ENCODE data around the gene MC1R. TPM values are rescaled to one million over a fixed set of nuclear protein-coding genes. Genes with fewer than 3 reads are reported as not detected.

MC1R gene
- total and polyA plus RNA-seq, 2 experiments from 2014 or later, result 0.74 to 4.3 TPM

DNA sequence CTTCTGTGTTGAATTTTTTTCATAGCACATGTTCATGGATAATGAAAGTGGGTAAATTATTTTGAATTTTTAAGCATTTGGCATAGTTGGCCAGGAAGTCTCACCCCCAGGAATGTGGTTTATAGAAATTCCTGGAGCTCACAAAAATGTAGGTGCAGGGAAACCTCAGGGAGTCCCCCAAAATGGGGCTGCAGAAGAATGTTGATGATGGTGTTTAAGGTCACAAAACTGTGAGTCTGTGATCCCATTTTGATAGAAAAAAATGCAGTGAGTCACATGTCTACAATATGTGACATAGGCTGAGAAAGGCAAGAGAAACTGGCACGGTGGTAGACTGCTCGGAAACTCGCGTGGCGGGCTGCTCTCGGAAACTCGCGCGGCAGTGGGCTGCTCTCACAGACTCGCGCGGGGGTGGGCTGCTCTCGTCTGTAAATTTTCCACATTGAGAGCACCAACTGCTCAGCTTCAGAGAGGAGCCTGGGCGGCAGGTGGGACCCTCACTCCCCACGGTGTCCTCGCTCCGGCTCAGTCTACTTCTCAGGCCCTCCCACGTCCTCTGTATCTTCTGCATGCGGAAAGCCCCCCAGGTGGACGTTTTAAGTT is 18.7 kb upstream of the MC1R start (continued):
- TF ChIP-seq ZNF114 (CRISPR knock-in tag; IDR thresholded peaks at IDR 0.05), result no peak
- no peak for TF ChIP-seq JUNB (IDR thresholded peaks at IDR 0.05; ENCODE audit: unreplicated experiment)
- no peak for TF ChIP-seq REST (IDR thresholded peaks at IDR 0.05; ENCODE audit: unreplicated experiment)
- no peak for TF ChIP-seq ZNF331 (CRISPR knock-in tag; IDR thresholded peaks at IDR 0.05; ENCODE audit: low read depth)
- no peak for TF ChIP-seq EZH2phosphoT487 (IDR thresholded peaks at IDR 0.05; ENCODE audit: unreplicated experiment)
- TF ChIP-seq NANOG (IDR thresholded peaks at IDR 0.05; ENCODE audit: borderline replicate concordance), result no peak

DNA sequence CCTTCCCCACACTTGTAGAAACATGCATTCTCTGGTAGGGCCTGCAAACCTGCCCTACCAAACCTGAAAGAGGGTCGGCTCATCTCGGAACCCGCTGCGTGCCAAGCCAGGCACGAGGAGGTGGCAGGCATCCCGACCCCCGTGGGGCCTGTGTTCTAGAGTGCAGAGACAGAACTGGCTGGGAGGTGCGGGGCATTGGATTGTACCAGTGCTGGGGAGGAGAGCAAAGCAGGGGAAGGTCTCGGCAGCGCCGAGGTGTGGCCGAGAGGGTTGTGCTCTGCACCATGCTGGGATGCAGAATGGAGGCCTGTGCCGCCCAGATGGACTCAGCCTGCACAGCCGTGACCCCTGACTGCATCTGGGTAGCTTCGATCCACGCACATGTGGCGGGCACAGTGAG is 17.8 kb upstream of the MC1R start:
- peaks cover 7% of the 10 kb centered on the region for H3K27me3 Mint-ChIP-seq (ENCODE audit: insufficient read depth, low read depth, poor library complexity)
- Histone ChIP-seq H2AFZ (no peak overlapping the region), H3K4me2 (no peak overlapping the region), H3K79me2 (replicated peaks; ENCODE audit: insufficient read depth) (no peaks in the 10 kb centered on the region), H3K36me3 (ENCODE audit: insufficient read depth) (peaks cover 6% of the 10 kb centered on the region; the same call in 1 of the 2 replicates), H3K4me3 (no peak overlapping the region), H3K4me1 (ENCODE audit: insufficient read depth) (no peaks in the 10 kb centered on the region), H3F3A (replicated peaks; ENCODE audit: low read depth) (0 out of 2 replicates have a peak, but pooled peaks cover 7% of the 10 kb centered on the region), H3K27ac (ENCODE audit: low read depth) (no peak overlapping the region), H4K20me1 (replicated peaks; ENCODE audit: insufficient read depth) (no peaks in the 10 kb centered on the region; the same call in 1 of the 2 replicates), H3K27me3 (ENCODE audit: insufficient read depth) (no peaks in the 10 kb centered on the region), H3K9me2 (ENCODE audit: insufficient read depth) (no peaks in the 10 kb centered on the region)
- H3K4me3 Mint-ChIP-seq, result no peak overlapping the region
- H3K4me1 Mint-ChIP-seq, result no peaks in the 10 kb centered on the region
- ATAC-seq, result no peak
- DNase-seq (ENCODE audit: low spot score), result no peak
- no peaks in the 10 kb centered on the region; the same call in 2 of the 3 replicates for H3K9me3 Mint-ChIP-seq
- H3K27ac Mint-ChIP-seq, result no peak overlapping the region
- peaks cover 49% of the 10 kb centered on the region for H3K36me3 Mint-ChIP-seq (ENCODE audit: low read depth)
- no peak for TF ChIP-seq ZNF114 (CRISPR knock-in tag; IDR thresholded peaks at IDR 0.05)
- no peak for TF ChIP-seq NANOG (IDR thresholded peaks at IDR 0.05; ENCODE audit: borderline replicate concordance)
- no peak for TF ChIP-seq STAT1 (IDR thresholded peaks at IDR 0.05; ENCODE audit: unreplicated experiment)
- no peak for TF ChIP-seq CTCF (conservative IDR thresholded peaks at IDR 0.05; ENCODE audit: low read depth in 2 of 2)
- TF ChIP-seq EZH2 (IDR thresholded peaks at IDR 0.05; ENCODE audit: low read depth, unreplicated experiment), result no peak
- TF ChIP-seq ZNF462 (CRISPR knock-in tag; IDR thresholded peaks at IDR 0.05), result no peak
- no peak for TF ChIP-seq POLR2AphosphoS5 (IDR thresholded peaks at IDR 0.05; ENCODE audit: low read depth)
- no peak for TF ChIP-seq EZH2phosphoT487 (IDR thresholded peaks at IDR 0.05; ENCODE audit: unreplicated experiment)
- no peak for TF ChIP-seq CREB1 (CRISPR knock-in tag; IDR thresholded peaks at IDR 0.05; ENCODE audit: low read depth)
- TF ChIP-seq ETS1 (IDR thresholded peaks at IDR 0.05), result no peak

Data from GM23338 (cell line).